Measurements from ENCODE around the gene ZNHIT6. TPM values are rescaled to one million over a fixed set of nuclear protein-coding genes. Genes with fewer than 3 reads are reported as not detected.
"Not testable (repeated sequence)": the region's sequence is repeated elsewhere in the genome, so short reads cannot be mapped to it uniquely, and the experiment has no call there.

The ZNHIT6 gene
- total RNA-seq, 1 experiment from 2014 or later: 13.8 TPM

DNA sequence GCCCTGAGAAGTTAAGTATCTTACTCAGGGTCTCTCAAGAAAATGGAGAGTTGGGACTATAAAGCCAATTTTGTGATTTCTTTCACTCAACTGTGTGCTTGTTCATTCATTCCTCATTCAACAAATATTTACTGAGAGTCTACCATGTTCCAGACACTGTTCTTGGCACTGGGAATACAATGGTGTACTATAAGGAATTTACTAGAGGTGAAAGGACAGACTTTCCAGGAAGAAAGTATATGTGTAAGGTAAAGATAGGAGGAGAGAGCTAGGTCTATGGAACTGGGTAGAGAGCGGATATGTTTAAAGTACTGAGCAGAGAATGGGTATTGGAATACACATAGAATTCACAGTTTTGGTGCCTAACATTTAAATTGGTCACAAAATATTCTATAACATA lies 42.3 kb downstream of the ZNHIT6 start:
- DNase-seq (ENCODE audit: low read depth): no peak

DNA sequence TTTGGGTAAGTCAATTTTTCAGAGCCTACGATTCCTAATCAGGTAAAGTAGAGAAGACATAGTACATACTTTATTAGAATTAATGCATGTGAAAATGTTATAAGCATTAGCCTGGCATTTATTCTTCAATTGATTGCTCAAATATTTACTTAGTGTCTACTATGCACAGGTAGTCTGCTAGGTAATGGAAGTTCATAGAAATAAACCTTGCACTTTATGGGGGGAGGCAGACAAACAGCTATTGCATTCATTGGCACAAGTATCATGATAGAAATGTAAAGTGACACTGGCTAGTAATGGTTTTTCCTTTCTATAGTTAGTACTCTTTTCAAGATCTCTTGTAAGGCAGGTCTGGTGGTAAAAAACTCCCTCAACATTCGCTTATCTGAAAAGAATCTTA lies 44.9 kb downstream of the ZNHIT6 start:
- DNase-seq (ENCODE audit: low read depth): no peak

DNA sequence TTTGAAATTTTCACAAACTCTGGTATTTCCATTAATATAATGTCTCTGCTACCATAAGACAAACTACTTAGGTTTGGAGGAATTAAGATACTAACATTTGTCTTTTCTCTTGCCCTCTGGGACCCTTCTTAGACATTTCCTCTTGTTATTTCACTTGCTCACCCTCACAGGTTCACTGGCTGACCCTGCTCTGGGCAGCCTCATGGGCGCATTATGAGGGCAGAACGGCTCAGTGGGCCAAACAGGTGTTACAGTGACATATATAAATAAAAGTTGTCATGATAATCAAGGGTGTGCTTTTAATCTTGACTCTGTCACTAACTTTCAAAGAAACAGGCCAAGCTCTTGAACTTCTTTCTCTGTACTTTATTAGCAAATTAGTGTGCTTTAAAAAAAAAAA lies 46.5 kb downstream of the ZNHIT6 start:
- DNase-seq (ENCODE audit: low read depth): no peak

DNA sequence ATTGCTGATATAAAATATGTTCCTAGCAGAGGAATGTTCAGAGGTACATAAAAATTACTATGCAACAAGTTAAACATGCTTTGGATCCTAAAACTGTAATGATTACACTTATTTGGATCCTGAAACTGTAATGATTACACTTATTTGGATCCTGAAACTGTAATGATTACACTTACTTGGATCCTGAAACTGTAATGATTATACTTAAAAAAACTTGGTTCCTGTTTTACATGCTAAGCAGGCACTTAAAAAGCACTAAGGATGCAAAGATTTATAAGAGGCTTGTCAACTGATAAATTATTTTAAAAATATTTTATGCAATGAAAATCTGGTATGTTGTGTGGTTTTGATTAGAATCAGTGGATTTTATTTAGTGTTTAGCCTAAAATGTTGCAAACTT lies 47.7 kb downstream of the ZNHIT6 start:
- no peak for DNase-seq (ENCODE audit: low read depth)

DNA sequence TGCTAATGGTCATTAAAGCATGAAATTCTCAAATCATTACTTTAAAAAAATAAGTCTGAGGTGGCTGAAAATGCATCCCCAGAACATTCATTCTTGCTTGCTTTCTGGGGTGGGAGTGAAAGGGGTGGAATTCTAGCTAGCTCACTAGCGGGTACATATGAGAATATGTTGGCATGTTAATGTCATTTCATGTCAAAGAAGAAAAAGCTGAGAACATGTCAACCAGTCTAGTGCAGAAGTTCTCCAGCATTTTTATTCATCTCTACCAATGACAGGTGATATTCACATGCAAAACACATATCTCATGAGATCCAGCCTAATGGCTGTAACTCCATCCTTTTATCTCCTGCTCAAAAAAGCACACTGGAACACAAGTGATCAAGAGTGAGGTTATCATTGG lies 49.1 kb downstream of the ZNHIT6 start:
- DNase-seq (ENCODE audit: low read depth): no peak

DNA sequence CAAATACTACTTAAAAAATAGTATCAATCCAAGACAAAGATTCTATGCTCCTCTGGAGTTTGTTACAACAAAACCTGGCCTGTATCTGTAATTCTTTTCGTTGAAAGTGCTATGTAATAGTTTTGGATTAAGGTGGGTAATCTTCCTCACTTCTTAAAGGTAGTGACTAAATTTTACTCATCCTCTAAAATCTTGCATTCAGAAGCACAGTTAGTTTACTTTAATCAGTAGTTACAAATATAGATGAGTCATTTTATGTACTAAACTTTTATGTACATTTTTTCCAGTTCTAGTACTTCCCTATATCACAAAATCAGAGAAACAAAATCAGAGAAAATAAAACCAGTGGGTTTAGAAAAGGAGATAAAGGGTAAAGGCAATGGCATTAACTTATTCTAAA lies 51.3 kb downstream of the ZNHIT6 start:
- no peak for DNase-seq (ENCODE audit: low read depth)

DNA sequence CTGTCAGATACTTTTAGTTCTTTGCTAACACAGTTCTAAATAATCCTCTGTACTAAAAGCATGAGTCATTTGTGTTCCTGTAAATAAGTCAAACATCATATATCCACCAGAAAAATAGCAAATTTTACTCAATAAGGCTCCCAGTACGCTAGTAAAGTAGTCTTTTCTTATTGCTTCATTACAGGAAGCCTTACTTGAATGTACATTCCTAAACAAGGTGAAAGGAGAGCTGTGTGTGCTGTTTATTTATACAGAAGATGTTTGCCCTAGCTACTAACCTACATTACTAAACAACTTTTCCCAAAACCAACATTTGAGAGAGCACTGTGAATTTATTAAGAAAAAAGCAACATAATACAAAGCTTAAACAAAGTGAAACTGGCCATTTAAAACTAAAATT lies 52.0 kb downstream of the ZNHIT6 start:
- peak; percentile 37 for DNase-seq (ENCODE audit: low read depth)

DNA sequence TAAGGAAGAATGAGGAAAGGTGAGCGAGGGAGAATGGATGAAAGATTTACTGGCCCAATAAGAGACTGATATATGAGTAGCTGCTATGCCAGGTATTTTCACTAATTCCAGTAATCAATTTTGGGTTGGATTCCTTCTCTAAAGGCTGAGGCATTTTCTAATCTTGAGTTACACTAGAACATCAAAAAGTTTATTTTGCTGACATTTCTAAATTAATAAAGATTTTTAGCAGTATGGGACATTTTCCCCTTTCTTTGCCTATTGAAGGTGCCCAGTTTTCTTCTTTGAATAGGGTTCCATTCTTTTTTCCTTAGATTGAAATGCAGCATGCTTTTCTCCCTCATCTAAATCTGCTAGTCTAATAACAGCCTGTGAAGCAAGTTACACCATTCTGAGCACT lies 52.9 kb downstream of the ZNHIT6 start:
- no peak for DNase-seq (ENCODE audit: low read depth)

DNA sequence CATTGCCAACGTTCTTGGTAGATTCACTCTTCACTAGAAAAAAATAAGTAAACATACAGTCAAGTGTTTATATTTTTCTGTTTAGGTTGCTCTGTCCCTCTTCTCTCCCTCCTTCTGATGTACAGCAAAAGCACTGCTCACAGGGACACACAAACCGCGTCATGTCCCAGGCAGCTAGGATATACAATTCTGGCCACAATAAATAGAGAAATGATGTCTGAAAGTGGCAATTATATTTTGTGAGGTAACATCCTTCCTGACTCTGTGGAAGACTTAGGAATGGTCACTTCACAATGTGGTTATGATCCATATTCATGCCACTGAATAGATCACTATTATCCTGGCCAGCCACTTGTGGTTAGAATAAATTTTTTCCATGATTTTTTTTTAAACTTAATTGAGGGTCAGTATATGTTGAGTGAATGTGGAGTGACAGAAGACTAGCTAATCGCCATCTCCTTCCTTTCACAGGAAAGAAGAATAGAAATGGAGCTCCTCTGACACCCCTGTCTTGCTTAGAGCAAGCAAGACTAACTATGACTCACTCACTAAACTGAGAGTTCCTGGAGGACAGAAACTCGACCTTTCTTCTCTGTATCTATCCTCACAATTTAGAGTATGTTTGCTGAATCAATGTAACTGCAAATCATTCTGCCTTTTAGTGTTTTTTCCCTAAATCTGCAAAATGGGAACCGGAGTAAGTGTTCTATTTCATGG lies 54.0 kb downstream of the ZNHIT6 start:
- peak; percentile 61 for DNase-seq (ENCODE audit: low read depth)

DNA sequence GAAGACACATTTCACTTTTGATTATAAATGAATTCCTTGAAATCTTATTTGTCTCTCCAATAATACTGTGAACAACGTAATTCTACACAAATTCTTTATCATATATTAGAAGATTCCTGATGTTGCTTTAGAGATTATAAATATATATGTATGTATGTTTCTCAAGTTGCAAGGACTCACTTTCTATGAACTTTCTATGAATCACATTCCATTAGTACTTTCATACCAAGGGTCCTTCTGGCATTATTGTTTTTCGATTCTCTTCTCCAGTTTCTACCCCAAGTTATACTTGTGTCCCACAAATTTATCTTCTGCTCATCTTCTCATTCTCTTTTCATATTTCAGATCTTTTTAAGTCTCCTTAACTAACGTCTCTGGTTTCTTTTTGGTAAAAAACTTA lies 55.9 kb downstream of the ZNHIT6 start:
- no peak for DNase-seq (ENCODE audit: low read depth)

DNA sequence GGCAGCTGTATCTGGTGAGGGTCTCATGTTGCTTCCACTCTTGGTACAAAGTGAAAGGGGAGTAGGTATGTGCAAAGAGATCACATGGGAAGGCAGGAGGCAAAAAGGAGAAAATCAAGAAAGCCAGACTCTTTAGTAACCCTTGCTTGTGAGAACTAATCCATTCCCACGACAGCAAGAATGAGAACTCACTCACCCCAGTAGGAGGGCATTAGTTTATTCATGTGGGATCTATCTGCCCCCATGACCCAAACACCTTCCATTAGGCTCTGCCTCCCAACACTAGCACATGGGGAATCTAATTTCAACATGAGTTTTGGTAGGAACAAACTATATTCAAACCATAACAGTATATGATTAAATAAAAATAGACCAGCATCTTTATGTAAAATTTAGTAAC lies 57.6 kb downstream of the ZNHIT6 start:
- no peak for DNase-seq (ENCODE audit: low read depth)

DNA sequence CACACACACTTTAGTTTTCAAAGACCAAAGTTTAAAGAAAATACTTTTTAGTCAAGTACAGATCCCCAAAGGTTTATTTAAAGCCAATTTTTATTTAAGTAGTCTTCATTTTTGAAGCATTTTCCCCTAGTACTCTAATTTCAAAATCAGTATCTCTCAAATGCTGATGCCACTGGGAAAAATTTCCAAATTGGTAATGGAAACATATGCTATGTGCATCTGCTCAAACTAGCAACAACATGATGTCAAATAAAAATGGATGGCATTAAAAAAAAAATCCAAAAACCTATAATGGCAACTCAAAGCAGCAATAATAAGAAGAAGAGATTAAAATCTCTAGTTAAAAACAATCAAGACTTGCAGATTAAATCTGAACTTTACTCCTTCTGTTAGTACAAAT lies 58.6 kb downstream of the ZNHIT6 start:
- no peak for DNase-seq (ENCODE audit: low read depth)

DNA sequence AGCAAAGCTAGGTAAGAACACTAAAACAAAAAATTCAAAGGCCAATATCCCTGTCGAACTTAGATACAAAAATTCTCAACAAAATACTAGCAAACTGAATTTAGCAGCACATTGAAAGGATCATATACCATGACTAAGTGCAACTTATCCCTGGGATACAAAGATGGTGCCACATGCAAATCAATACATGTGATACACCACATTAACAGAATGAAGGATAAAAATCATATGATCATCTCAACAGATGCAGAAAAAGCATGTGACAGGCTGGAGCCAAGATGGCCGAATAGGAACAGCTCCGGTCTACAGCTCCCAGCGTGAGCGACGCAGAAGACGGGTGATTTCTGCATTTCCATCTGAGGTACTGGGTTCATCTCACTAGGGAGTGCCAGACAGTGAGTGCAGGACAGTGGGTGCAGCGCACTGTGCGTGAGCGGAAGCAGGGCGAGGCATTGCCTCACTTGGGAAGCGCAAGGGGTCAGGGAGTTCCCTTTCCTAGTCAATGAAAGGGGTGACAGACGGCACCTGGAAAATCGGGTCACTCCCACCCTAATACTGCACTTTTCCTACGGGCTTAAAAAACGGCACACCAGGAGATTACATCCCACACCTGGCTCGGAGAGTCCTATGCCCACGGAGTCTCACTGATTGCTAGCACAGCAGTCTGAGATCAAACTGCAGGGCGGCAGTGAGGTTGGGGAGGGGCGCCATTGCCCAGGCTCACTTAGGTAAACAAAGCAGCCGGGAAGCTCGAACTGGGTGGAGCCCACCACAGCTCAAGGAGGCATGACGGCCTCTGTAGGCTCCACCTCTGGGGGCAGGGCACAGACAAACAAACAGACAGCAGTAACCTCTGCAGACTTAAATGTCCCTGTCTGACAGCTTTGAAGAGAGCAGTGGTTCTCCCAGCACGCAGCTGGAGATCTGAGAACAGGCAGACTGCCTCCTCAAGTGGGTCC lies 66.4 kb downstream of the ZNHIT6 start:
- DNase-seq (ENCODE audit: low read depth): not testable (repeated sequence)

DNA sequence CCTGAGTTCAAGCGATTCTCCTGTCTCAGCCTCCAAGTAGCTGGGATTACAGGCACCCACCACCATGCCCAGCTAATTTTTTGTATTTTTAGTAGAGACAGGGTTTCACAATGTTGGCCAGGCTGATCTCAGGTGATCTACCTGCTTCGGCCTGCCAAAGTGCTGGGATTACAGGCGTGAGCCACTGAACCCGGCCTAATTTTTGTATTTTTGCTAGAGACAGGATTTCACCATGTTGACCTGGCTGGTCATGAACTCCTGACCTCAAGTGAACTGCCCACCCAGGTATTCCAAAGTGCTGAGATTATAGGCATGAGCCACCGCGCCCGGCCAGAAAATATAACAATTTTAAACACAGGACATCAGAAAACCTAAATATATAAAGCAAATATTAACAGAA lies 68.3 kb downstream of the ZNHIT6 start:
- DNase-seq (ENCODE audit: low read depth): not testable (repeated sequence)

DNA sequence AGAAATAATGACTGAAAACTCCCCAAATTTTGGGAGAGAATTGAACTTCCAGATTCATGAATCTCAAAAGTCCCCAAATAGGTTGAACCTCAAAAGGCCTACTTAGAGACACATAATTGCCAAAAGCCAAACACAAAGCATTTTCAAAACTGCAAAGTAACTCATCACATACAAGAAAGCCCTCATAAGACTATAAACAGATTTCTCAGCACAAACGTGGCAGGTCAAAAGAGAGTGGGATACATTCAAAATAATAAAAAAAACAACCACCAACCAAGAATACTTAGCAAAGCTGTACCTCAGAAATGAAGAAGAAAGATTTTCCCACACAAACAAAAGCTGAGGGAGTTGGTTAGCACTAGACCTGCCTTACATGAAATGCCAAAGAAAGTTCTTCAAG lies 69.8 kb downstream of the ZNHIT6 start:
- DNase-seq (ENCODE audit: low read depth): no peak

DNA sequence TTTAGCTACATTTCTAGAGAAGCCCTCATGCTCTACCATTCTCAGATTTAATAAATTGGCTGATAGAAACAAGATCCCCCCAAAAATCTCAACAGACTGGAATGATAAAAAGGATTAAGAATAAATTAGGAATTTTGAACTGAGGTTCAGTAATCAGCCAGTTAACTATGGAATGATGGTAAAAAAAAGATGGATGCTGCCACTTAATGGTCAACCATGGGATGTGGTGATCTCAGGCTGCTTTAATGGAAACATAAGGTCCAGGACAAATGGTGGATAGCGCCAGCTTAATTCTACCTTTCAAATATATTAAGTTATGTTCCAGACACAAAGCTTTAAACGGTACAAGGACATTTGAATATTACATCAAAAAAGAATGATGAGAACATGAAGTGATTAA lies 77.7 kb downstream of the ZNHIT6 start:
- DNase-seq (ENCODE audit: low read depth): no peak

DNA sequence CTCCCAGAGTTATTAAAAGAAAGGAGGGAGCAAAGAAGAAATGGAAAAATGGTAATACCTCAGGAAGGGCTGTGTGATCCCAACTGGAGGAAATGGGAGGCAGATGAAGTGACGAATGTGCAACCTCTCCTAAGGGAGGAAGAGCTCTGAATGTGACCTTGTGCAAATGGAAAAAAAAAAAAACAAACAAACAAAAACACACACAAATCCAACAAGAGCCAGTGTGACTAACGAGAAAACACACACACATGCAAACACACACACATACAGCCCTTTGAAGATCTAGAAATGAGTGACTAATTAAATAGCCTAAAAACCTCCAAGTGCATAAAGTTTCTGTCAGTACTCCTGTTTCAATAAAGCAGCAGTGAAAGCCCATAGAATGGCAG lies 78.7 kb downstream of the ZNHIT6 start:
- peak; percentile 78 for DNase-seq (ENCODE audit: low read depth)

DNA sequence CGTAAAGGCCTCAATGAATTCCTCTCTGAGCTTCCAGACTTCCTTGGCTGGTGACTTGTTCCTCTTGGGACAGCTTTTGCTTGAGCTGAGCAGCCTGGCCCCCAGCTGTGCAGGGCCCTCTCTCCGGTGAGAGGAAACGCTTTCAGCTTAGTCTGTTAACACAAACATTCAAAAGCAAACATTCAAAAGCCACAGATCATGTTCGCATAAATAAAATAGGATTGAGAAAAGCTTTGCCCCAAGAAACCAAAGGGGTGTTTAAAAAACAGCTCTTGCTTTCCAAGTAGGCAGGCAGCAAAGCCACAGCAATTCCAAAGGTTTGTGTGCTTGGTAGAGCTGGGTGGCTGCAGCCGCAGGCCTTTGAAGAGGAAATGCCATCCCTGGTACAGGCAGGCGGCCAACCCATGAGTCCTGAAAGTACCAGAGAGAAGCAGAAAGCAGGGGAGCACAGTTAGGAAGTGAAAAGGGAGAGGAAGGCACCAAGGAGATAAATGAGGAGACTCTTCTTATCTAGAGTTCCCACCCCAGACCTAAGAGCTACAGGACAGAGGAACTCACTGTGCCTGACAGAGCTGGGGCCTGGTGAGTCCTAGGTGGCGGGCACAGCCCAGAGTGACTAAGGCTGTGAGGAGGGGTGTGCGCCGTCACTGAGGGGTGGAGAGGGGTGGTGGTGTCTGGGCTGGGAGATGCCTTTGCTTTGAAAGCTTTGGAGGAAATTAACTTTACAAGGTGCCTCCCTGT lies 79.3 kb downstream of the ZNHIT6 start:
- DNase-seq (ENCODE audit: low read depth): peak; percentile 99

DNA sequence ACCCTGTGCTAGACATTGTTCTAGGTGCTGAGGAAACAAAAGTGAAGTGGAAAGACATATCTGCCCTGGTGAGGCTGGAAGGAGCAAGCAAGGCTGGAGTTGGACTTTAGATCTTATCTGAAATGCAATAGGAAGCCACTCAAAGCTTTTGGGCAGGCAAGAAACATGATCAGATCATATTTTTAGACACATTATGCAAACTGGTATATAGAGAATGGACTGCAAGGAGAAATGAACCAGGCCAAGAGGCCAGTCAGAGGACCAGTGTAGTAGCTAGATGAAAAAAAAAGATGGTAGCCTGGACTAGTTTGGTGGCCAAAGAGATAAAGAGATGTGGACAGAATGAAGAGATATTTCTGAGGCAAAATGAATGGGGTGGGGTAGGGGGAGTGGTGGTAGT lies 81.4 kb downstream of the ZNHIT6 start:
- no peak for DNase-seq (ENCODE audit: low read depth)

DNA sequence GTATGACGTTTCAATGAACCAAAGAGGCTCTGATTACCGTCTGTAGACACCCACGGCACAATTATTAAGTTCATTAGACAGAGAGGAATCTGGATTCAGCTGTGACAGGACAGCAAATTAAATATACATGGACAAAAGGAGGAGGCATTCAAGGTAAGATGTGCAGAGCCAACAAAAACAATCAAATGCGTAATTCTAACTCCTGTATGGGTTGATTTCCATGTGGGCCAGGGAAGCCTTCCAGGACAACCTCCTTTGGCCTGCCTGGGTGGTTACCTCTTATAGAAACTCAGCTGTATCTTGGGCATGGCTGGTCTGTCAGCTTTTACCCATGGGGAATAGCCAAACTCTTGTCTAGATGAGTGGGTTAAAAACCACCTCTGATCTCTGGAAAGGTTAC lies 83.9 kb downstream of the ZNHIT6 start:
- DNase-seq (ENCODE audit: low read depth): no peak

DNA sequence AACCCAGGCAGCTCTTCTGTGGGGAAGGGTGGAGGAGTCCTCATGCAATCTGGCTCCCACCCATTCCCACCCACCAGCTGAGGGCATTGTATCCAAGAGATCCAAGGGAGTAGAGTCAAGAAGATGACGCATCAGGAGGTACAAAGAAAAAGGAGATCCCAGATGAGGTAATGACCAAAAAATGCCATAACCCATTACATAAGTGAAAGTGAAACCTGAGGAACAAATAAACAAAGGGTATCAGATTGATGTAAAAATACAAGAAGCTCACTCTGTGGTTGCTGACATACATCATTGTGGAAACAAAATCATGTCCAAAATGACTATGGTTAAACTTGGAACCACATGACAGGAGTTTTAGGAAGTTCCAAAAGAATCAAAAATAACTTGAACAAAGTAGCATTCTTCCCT lies 85.2 kb downstream of the ZNHIT6 start:
- DNase-seq (ENCODE audit: low read depth): peak; percentile 98

DNA sequence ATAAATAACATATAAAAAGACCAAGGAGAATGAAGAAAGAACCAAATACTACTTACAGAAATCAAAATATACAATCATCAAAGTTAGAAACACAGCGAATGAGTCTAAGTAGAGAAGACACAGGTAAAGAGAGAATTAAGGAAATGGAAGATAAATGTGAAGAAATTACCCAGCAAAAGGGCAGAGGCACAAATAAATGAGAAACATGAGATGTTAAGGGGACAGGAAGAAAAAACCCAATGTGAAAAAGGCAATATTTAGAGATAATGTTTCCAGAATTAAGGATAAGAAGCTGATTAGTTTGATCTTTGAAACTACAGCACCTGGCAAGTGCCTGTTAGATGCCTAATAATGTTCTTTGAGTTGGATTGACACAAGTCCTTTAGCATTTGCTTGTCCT lies 86.8 kb downstream of the ZNHIT6 start:
- DNase-seq (ENCODE audit: low read depth): no peak

Measured in M059J (cell line).